Ammon's horn (tissue), 1 donor: ENCODE data around the gene AGPS.
A peak's percentile ranks its signal among the peaks of the same experiment; 100 is the strongest.
"Not testable (repeated sequence)": the region's sequence is repeated elsewhere in the genome, so short reads cannot be mapped to it uniquely, and the experiment has no call there.

Experiments
- DNase-seq: peaks from one replicate; pipeline ENCODE4 v3.0.0-alpha.2; 2016; ENCODE audit warnings: low spot score

Gene AGPS

DNA sequence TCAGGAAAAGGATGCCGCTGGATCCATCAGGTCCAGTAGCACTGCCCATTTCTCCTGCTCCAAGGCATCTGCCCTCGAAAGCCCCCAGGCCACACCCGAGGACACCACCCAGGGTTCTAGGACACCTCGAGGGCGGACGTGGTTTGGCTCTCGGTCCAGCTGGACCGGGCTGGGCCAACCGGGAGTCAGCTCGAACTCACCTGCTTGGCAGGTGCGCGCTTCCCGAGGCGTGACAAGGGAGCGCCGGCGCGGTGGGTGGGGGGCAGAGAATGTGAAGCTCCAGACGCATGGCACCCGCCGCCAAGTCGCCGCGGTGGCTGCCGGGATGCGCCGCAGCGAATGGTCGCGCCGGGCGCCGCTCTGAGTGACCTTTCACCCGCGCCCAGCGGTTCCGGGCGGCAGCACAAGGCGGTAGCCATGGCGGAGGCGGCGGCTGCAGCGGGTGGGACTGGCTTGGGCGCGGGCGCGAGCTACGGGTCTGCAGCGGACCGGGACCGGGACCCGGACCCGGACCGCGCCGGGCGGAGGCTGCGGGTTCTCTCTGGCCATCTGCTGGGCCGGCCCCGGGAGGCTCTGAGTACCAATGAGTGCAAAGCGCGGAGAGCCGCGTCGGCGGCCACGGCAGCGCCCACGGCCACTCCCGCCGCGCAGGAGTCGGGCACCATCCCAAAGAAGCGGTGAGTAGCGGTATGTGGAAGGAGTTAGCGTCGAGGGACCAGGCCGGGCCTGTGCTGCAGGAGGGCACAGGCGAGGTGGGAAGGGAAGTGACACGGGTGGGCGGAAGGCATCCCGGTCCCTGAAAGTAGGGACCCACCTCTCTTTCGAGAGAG lies at the start of gene AGPS:
TSS of gene AGPS (plus strand) at position 401 of the 830 bp plus-strand sequence. CDS start at position 418, 17 bp downstream.
- DNase-seq = peak; percentile 82

GRCh38 chr2:177343773-177344172 lies 48.8 kb upstream of the AGPS start:
- no peak for DNase-seq

GRCh38 chr2:177344316-177344715 lies 48.3 kb upstream of the AGPS start:
- no peak for DNase-seq

DNA sequence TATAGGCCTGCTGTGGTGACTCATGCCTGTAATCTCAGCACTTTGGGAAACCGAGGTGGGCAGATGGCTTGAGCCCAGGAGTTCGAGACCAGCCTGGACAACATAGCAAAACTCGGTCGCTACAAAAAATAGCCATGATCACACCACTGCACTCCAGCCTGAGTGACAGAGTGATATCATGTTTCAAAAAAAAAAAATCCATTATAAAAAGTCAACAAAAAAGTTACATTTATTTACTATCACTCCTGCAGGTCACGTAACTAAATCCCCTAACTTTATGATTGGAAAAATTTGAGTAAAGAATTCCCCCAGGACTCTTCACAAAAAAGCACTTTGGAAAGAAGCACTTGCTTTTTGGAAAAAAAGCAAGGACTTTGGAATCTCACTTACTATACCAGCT lies 46.4 kb upstream of the AGPS start:
- no peak for DNase-seq

DNA sequence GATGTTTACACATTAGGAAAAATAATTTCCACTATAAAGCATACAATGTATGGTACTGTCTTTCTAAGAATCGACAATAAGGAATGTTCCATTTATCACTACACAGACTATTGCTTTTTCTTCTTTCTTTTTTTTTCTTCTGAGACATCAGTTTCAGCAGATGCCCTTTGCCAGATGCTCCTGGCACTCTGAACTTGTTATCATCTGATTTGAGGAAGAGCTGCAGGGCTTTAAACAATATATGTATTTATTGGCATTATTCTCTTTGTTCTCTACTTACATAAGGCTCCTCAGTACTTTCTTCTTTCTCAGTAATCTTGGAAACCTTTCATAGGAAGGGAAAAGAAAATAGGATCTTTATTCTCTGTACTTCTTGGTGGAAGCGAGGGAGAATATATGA lies 45.0 kb upstream of the AGPS start:
- no peak for DNase-seq

DNA sequence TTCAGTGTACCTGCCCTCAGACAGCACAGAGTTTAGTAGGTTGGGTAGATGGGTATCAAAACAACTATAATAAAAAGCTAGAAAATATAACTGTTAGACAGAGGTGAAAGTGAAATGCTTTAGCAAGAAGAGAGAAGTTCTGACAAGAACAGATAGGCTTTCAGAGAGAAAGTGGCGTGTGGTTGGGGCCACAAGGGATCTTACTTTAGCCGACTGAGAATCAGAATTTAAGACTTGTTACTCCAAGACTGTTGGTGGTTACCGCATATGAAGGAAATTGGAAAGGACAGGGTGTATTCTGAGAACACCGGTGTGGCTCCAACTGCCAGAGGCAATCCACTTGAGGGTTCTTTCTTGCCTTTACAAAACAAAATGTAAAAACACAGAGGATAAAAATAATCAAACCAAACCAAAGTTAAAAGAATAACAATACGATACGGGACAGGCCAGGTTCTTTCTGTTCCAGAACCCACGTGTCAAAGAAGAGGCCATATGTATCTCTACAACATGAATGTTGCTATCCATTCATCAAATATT lies 44.4 kb upstream of the AGPS start:
- DNase-seq = no peak

- no peak for DNase-seq
Measured at GRCh38 chr2:177348733-177349693, 43.6 kb upstream of the AGPS start.

- not testable (repeated sequence) for DNase-seq
Measured at GRCh38 chr2:177350624-177351023, 41.9 kb upstream of the AGPS start.

- not testable (repeated sequence) for DNase-seq
Measured at GRCh38 chr2:177351121-177351520, 41.5 kb upstream of the AGPS start.

GRCh38 chr2:177352441-177353186 lies 40.0 kb upstream of the AGPS start:
- peak; percentile 40 for DNase-seq

DNA sequence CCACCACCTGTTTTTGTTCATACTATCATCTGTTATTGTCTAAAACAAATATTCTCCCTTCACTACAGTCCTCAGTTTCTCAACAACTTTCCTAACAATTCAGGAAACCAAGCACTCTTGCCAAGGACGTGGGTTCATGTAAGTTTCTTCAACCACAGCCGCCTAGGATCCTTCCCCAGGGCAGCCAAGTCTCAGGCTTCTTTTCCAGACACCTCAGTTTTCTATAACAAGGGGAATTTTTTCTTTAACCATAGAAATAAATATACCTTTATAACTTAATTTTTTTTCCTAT lies 39.4 kb upstream of the AGPS start:
- no peak for DNase-seq

DNA sequence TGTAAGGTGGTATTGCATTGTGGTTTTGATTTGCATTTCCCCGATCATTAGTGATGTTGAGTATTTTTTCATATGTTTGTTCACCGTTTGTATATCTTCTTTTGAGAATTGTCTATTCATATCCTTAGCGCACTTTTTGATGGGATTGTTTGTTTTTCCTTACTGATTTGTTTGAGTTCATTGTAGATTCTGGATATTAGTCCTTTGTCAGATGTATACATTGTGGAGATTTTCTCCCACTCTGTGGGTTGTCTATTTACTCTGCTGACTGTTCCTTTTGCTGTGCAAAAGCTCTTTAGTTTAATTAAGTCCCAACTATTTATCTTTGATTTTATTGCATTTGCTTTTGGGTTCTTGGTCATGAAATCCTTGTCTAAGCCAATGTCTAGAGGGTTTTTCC lies 38.0 kb upstream of the AGPS start:
- DNase-seq = not testable (repeated sequence)

- no peak for DNase-seq
Measured at GRCh38 chr2:177355874-177356273, 36.7 kb upstream of the AGPS start.

DNA sequence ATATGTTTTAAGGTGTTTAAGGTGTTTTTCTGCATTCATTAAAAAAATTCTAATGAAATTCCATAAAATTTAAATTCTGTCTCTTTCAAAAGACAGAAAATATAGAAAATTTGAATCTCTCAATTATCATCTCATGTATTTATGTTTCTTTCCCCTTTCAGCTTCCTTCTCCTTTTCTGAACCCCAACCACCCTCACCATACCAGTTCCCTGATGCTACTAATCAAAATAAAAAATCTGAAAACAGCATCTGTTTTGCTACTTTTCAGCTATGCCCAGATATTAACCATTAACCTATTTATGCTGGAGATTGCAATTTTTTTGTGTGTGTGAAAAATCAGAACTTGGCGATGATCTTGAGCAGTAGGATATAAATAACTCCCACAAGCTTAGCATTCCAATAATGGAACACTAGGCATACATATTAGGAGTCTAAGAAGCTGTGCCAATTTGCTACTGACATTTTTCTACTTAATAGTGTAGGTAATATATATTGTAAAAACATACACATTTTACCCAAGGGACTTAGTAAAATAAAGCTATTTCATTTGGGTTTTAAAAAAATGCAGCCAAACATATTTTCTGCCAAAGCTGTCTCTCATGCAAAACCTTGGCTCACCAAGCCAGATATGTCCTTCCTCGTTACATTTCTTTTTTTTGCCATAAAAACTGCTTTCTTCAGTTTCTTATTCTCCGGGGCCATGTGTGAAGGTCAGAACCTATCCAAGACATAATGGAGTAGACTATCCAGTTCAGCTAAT lies 32.6 kb upstream of the AGPS start:
- no peak for DNase-seq

DNA sequence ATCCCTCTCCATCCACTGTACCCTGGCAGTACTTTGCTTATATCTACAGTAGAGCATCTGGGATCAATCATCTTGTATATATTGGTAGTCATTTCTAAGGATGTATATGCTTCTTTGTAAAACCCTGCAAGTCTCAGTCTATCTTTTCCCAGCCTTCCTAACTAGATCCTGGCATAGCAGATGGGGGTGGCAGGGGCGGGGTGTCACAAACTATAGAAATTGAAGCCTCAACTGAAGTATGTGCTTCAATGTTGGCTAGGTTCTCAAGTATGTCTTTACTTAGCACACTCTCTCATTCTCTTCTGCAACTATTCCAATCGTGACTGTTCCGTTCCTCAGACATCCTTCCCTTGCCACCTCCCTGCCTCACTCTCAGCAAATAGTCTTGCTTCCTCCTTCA lies 30.1 kb upstream of the AGPS start:
- DNase-seq = no peak

DNA sequence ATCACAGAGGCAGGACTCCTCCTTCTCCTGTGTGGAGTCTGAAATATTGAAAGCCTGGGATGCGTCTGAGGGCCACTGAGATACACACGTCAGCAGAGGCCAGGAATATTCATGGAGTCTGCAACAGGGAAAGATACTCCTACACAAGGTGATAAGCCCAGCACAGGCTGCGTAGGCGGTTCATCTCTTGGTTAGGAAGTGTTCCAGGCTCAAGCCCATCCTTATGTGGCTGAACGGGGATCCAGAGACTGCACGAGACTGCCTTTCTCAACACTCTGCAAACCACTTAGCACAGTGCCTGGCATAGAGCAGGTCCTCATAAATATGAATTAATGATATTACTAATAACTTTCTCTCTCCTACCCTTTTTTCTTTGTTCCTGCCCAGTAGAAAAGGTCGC lies 29.2 kb upstream of the AGPS start:
- no peak for DNase-seq

DNA sequence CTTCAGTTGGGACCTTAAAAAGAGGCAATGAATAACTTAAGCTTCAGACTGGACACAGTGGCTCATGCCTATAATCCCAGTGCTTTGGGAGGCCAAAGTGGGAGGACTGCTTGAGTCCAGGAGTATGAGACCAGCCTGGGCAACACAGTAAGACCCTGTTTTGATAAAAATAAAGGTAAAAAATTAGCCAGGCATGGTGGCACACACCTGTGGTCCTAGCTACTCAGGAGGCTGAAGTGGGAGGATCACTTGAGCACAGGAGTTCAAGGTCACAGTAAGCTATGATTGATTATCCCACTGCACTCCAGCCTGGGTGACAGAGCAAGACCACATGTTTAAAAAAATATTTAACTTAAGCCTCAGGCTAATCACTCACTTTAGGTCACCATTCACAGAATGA lies 26.8 kb upstream of the AGPS start:
- not testable (repeated sequence) for DNase-seq

DNA sequence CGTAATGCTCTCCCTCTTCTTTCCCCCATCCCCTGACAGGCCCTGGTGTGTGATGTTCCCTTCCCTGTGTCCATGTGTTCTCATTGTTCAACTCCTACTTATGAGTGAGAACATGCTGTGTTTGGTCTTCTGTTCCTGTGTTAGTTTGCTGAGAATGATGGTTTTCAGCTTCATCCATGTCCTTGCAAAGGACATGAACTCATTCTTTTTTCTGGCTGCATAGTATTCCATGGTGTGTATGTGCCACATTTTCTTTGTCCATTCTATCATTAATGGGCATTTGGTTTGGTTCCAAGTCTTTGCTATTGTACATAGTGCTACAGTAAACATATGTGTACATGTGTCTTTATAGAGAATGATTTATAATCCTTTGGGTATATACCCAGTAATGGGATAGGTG lies 24.6 kb upstream of the AGPS start:
- not testable (repeated sequence) for DNase-seq

- no peak for DNase-seq
Measured at GRCh38 chr2:177379354-177379753, 13.2 kb upstream of the AGPS start.

- DNase-seq = no peak
Measured at GRCh38 chr2:177380181-177380580, 12.4 kb upstream of the AGPS start.

- DNase-seq = no peak
Measured at GRCh38 chr2:177383935-177384334, 8.6 kb upstream of the AGPS start.
